HCT116 (cell line): Measurements from ENCODE around the gene SSH2. TPM values are rescaled to one million over a fixed set of nuclear protein-coding genes. Genes with fewer than 3 reads are reported as not detected.

Experiments
- ATAC-seq: fragments of 200-7000 bp; cut with Tn5 transposase; 2 replicates; pipeline ENCODE4 v1.9.1; 2020; ENCODE audit warnings: mild to moderate bottlenecking, moderate library complexity
- BruUV-seq: library from RNA; stranded (reverse); fragments of 400-500 nt; replicated peaks from 2 replicates; lab custom pipeline; 2021; lab: Mats Ljungman, UMichigan
- CTCF ChIA-PET: fragments of 300-600 bp; sonication (Branson Sonifier 250); formaldehyde crosslinking; loops from one replicate; lab custom pipeline; 2021; ENCODE audit warnings: antibody characterized with exemption; lab: Charles Lee
- POLR2A ChIA-PET: fragments of 300-600, 350-600 bp; sonication (Branson Sonifier 250); formaldehyde crosslinking; loops from one replicate; lab custom pipeline; 2021; ENCODE audit warnings: antibody characterized with exemption; lab: Charles Lee
- RAD21 ChIA-PET, 2 experiments: fragments of 300-600 bp; sonication (Branson Sonifier 250); formaldehyde crosslinking; loops; one replicate each; lab custom pipeline; 2023; ENCODE audit warnings: low total read pairs in 2 of 2; ENCODE audit not compliant: uncharacterized antibody in 2 of 2, unreplicated experiment in 2 of 2, low non-redundant PET in 1 of 2; lab: Charles Lee
- DNase-seq: peaks from one replicate; pipeline ENCODE4 v3.0.0-alpha.2; 2010; ENCODE audit warnings: low read depth, low spot score
- H2AFZ ChIP-seq: fragments of 200-600 bp; shearing (Covaris generic), sonication (generic); 2 replicates; pipeline ENCODE4 v1.6.1; 2017; ENCODE audit warnings: low read depth, mixed run types, mixed read lengths, antibody characterized with exemption, low read length; ENCODE audit not compliant: poor library complexity, severe bottlenecking
- H3K27ac ChIP-seq: 2 replicates; pipeline ENCODE4 v1.5.1; 2012; ENCODE audit warnings: low read depth, low read length
- H3K27me3 ChIP-seq: fragments of 200-600 bp; sonication (generic); 2 replicates; pipeline ENCODE4 v1.6.1; 2016; ENCODE audit warnings: mixed run types, low read length, mixed read lengths; ENCODE audit not compliant: insufficient read depth
- H3K36me3 ChIP-seq, 2 experiments: fragments of 200-500 bp in 1 of 2; fragments of 200-600 bp in 1 of 2; sonication (Bioruptor generic) in 1 of 2; sonication (generic) in 1 of 2; 2 replicates each; pipeline versions ENCODE4 v1.5.1 to v1.6.1; 2014 to 2016; ENCODE audit warnings: low read length in 2 of 2, inconsistent platforms in 1 of 2, mixed read lengths in 1 of 2, mixed run types in 1 of 2; ENCODE audit not compliant: insufficient read depth in 2 of 2, control insufficient read depth in 1 of 2
- H3K4me1 ChIP-seq, 2 experiments: fragments of 200-600 bp in 1 of 2; sonication (generic) in 1 of 2; 2 replicates each; pipeline versions ENCODE4 v1.5.1 to v1.6.1; 2012 to 2017; ENCODE audit warnings: low read length in 2 of 2, inconsistent platforms in 1 of 2, mild to moderate bottlenecking in 1 of 2, mixed read lengths in 1 of 2, mixed run types in 1 of 2, moderate library complexity in 1 of 2; ENCODE audit not compliant: insufficient read depth in 2 of 2, control insufficient read depth in 1 of 2
- H3K4me2 ChIP-seq: fragments of 200-600 bp; sonication (generic); 2 replicates; pipeline ENCODE4 v1.6.1; 2017; ENCODE audit warnings: mixed run types, low read length, mixed read lengths
- H3K4me3 ChIP-seq, 2 experiments: fragments of 200-600 bp in 1 of 2; sonication (generic) in 1 of 2; replicated peaks in 1 of 2; 2 replicates each; pipeline ENCODE4 v1.5.1; 2011 to 2016; ENCODE audit warnings: low read length in 2 of 2, control low read depth in 1 of 2, low read depth in 1 of 2, mild to moderate bottlenecking in 1 of 2, mixed read lengths in 1 of 2, mixed run types in 1 of 2
- H3K79me2 ChIP-seq: fragments of 200-600 bp; sonication (generic); 2 replicates; pipeline ENCODE4 v1.6.1; 2017; ENCODE audit warnings: mild to moderate bottlenecking, mixed run types, low read length, moderate library complexity, mixed read lengths; ENCODE audit not compliant: insufficient read depth
- H3K9ac ChIP-seq: fragments of 200-600 bp; sonication (generic); 2 replicates; pipeline ENCODE4 v1.6.1; 2016; ENCODE audit warnings: low read length, mixed read lengths
- H3K9me2 ChIP-seq: fragments of 200-600 bp; sonication (generic), shearing (Covaris generic); 2 replicates; pipeline ENCODE4 v1.6.1; 2017; ENCODE audit warnings: mixed run types, mild to moderate bottlenecking, moderate library complexity; ENCODE audit not compliant: insufficient read depth
- H3K9me3 ChIP-seq, 2 experiments: fragments of 200-500 bp in 1 of 2; fragments of 200-600 bp in 1 of 2; sonication (Bioruptor generic) in 1 of 2; sonication (generic) in 1 of 2; 2 replicates each; pipeline ENCODE4 v1.6.1; 2014 to 2017; ENCODE audit warnings: low read length in 2 of 2, mixed read lengths in 2 of 2, inconsistent platforms in 1 of 2, low read depth in 1 of 2, mild to moderate bottlenecking in 1 of 2, mixed run types in 1 of 2, moderate library complexity in 1 of 2; ENCODE audit not compliant: control insufficient read depth in 1 of 2, insufficient read depth in 1 of 2
- H4K20me1 ChIP-seq: fragments of 200-600 bp; sonication (generic), shearing (Covaris generic); 2 replicates; pipeline ENCODE4 v1.6.1; 2017; ENCODE audit warnings: mixed run types, mild to moderate bottlenecking, moderate library complexity; ENCODE audit not compliant: insufficient read depth
- EGR1 ChIP-seq: IDR thresholded peaks from 2 replicates; pipeline ENCODE4 v1.6.1; 2012; ENCODE audit warnings: low read depth
- EZH2 ChIP-seq: fragments of 200-600 bp; sonication (generic); IDR thresholded peaks from 2 replicates; pipeline ENCODE4 v1.6.1; 2017; ENCODE audit warnings: antibody characterized with exemption, mixed run types
- EZH2phosphoT487 ChIP-seq: fragments of 200-600 bp; IDR thresholded peaks from 2 replicates; pipeline ENCODE4 v1.6.1; 2018; ENCODE audit warnings: antibody characterized with exemption, borderline replicate concordance
- FOSL1 ChIP-seq: IDR thresholded peaks from 2 replicates; pipeline ENCODE4 v1.6.1; 2012; ENCODE audit warnings: low read depth
- JUND ChIP-seq: IDR thresholded peaks from 2 replicates; pipeline ENCODE4 v1.6.1; 2012
- RAD21 ChIP-seq: IDR thresholded peaks from 2 replicates; pipeline ENCODE4 v1.6.1; 2012; ENCODE audit warnings: low read depth, mild to moderate bottlenecking
- SIN3A ChIP-seq: IDR thresholded peaks from 2 replicates; pipeline ENCODE4 v1.6.1; 2012; ENCODE audit warnings: low read depth
- TCF7L2 ChIP-seq: IDR thresholded peaks from 2 replicates; pipeline ENCODE4 v1.7.0; 2011; ENCODE audit warnings: borderline replicate concordance, inconsistent platforms; ENCODE audit not compliant: insufficient read depth, insufficient read length; ENCODE audit errors: extremely low read depth
- ZFX ChIP-seq: fragments of 450-650 bp; IDR thresholded peaks from 2 replicates; pipeline ENCODE4 v1.6.1; 2017
- ZNF274 ChIP-seq: fragments of 200-500 bp; sonication (Bioruptor generic); IDR thresholded peaks from 2 replicates; pipeline ENCODE4 v1.6.1; 2014; ENCODE audit warnings: mild to moderate bottlenecking, low read depth, low read length, inconsistent platforms
- intact Hi-C: fragments of 100-400 bp; cut with micrococcal nuclease; formaldehyde crosslinking; loops from 2 replicates; pipeline ENCODE4 v1.10.0; 2022
- total RNA-seq: library from RNA; stranded (reverse); gene quantifications from one replicate; pipeline ENCODE4 v1.2.1, GENCODE V29; 2021; ENCODE audit not compliant: unreplicated experiment
- TF ChIP-seq, protein P1 (sequence below): IDR thresholded peaks from 2 replicates; pipeline ENCODE4 v1.6.1; 2012; ENCODE audit warnings: low read depth
- TF ChIP-seq, protein P2 (sequence below): IDR thresholded peaks from 2 replicates; pipeline ENCODE4 v1.6.1; 2012
- TF ChIP-seq, protein P3 (sequence below), 3 experiments: fragments of 200-600 bp in 1 of 3; sonication (generic) in 1 of 3; IDR thresholded peaks in 2 of 3; conservative IDR thresholded peaks in 1 of 3; 2 replicates each; pipeline ENCODE4 v1.5.1; 2012 to 2017; ENCODE audit warnings: low read depth in 2 of 3, low read length in 2 of 3, antibody characterized with exemption in 1 of 3, borderline replicate concordance in 1 of 3, control low read depth in 1 of 3, mild to moderate bottlenecking in 1 of 3, mixed read lengths in 1 of 3, mixed run types in 1 of 3, moderate library complexity in 1 of 3; ENCODE audit not compliant: insufficient read depth in 1 of 3

SSH2 gene
- total RNA-seq, 1 experiment from 2014 or later: 17.0 TPM

DNA sequence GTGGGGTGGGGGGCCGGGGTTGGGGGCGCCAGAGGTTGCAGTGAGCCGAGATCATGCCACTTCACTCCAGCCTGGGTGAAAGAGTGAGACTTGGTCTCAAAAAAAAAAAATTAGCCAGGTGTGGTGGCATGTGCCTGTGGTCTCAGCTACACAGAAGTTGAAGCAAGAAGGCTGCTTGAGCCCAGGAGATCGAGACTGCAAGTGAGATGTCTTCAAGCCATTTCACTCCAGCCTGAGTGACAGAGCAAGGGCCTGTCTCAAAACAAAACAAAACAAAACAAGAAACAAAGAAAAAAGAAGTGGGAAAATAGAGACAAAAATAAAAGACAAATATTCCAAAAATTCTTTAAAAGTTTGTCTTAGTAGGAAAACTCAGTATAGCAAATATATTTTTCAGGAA lies 172.2 kb downstream of the SSH2 start:
- H3K9ac ChIP-seq: no peak overlapping the region
- H3K9me2 ChIP-seq: no peaks in the 10 kb centered on the region
- no peaks in the 10 kb centered on the region for H3K4me1 ChIP-seq
- no peak for DNase-seq
- TF ChIP-seq TCF7L2 (no peak), RAD21 (no peak), SIN3A (no peak), ZNF274 (no peak), FOSL1 (no peak), EZH2 (no peak), ZFX (no peak), EGR1 (no peak), EZH2phosphoT487 (no peak), JUND (no peak)
- TF ChIP-seq, protein P1, sequence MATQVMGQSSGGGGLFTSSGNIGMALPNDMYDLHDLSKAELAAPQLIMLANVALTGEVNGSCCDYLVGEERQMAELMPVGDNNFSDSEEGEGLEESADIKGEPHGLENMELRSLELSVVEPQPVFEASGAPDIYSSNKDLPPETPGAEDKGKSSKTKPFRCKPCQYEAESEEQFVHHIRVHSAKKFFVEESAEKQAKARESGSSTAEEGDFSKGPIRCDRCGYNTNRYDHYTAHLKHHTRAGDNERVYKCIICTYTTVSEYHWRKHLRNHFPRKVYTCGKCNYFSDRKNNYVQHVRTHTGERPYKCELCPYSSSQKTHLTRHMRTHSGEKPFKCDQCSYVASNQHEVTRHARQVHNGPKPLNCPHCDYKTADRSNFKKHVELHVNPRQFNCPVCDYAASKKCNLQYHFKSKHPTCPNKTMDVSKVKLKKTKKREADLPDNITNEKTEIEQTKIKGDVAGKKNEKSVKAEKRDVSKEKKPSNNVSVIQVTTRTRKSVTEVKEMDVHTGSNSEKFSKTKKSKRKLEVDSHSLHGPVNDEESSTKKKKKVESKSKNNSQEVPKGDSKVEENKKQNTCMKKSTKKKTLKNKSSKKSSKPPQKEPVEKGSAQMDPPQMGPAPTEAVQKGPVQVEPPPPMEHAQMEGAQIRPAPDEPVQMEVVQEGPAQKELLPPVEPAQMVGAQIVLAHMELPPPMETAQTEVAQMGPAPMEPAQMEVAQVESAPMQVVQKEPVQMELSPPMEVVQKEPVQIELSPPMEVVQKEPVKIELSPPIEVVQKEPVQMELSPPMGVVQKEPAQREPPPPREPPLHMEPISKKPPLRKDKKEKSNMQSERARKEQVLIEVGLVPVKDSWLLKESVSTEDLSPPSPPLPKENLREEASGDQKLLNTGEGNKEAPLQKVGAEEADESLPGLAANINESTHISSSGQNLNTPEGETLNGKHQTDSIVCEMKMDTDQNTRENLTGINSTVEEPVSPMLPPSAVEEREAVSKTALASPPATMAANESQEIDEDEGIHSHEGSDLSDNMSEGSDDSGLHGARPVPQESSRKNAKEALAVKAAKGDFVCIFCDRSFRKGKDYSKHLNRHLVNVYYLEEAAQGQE: no peak
- TF ChIP-seq, protein P2, sequence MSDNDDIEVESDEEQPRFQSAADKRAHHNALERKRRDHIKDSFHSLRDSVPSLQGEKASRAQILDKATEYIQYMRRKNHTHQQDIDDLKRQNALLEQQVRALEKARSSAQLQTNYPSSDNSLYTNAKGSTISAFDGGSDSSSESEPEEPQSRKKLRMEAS: no peak
- TF ChIP-seq, protein P3, sequence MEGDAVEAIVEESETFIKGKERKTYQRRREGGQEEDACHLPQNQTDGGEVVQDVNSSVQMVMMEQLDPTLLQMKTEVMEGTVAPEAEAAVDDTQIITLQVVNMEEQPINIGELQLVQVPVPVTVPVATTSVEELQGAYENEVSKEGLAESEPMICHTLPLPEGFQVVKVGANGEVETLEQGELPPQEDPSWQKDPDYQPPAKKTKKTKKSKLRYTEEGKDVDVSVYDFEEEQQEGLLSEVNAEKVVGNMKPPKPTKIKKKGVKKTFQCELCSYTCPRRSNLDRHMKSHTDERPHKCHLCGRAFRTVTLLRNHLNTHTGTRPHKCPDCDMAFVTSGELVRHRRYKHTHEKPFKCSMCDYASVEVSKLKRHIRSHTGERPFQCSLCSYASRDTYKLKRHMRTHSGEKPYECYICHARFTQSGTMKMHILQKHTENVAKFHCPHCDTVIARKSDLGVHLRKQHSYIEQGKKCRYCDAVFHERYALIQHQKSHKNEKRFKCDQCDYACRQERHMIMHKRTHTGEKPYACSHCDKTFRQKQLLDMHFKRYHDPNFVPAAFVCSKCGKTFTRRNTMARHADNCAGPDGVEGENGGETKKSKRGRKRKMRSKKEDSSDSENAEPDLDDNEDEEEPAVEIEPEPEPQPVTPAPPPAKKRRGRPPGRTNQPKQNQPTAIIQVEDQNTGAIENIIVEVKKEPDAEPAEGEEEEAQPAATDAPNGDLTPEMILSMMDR (IDR thresholded peaks at IDR 0.05 in 2 of 3, conservative IDR thresholded peaks at IDR 0.05 in 1 of 3; ENCODE audit: borderline replicate concordance in 1 of 3, insufficient read depth in 1 of 3, low read depth in 2 of 3, low read length in 2 of 3): no peak
- intact Hi-C loops: no loop called here
- RAD21 ChIA-PET: no interaction called here
- no peaks in the 10 kb centered on the region for H3K79me2 ChIP-seq
- no peak overlapping the region for H2AFZ ChIP-seq
- no peaks in the 10 kb centered on the region for H3K36me3 ChIP-seq
- POLR2A ChIA-PET: no interaction called here
- no peak overlapping the region for H3K4me2 ChIP-seq
- H3K27me3 ChIP-seq: no peaks in the 10 kb centered on the region
- no peak overlapping the region for H3K27ac ChIP-seq
- no peak for ATAC-seq
- no peaks in the 10 kb centered on the region for H3K9me3 ChIP-seq
- BruUV-seq: no TSS peak
- no peak overlapping the region for H3K4me3 ChIP-seq
- CTCF ChIA-PET: interaction anchor here (2.0 kb wide), 1 partner anchor 22 kb away, joined by 6 read pairs; no protein-coding TSS in a partner anchor
- H4K20me1 ChIP-seq: no peaks in the 10 kb centered on the region
